ENCODE results near the gene IGSF3.

DNA sequence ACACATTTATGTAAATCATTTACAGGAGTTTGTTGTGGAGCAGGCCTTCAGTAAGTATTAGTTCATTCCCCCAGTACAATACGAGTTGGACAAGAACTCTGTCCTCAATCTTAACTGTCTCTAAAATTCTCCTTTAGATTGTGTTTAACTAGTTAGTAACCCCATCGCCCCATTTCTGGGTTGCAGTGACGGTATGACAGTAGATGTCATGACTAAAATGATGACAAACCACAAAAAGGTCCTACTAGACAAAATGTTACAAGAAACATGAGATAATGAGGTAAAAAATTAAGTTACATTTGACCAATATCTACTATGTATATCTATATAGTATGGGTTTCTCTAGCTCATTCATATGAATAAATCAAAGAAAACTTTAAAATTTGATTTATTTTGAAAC is 137.9 kb downstream of the IGSF3 start:
- no peak for TF ChIP-seq CTCF (IDR thresholded peaks at IDR 0.05)
- TF ChIP-seq POLR2A (IDR thresholded peaks at IDR 0.05), result no peak

Data from testis (tissue), 2 donors.